ENCODE results near the gene IDNK. TPM values are rescaled to one million over a fixed set of nuclear protein-coding genes. Genes with fewer than 3 reads are reported as not detected.

IDNK gene
- total and polyA plus RNA-seq, 2 experiments from 2014 or later = 10.5 to 11.1 TPM

- Histone ChIP-seq H3K4me2 (no peak overlapping the region), H3K27me3 (no peaks in the 10 kb centered on the region), H2AFZ (no peak overlapping the region), H3K27ac (no peak overlapping the region), H3K9me3 (ENCODE audit: low read depth) (no peaks in the 10 kb centered on the region), H3K4me1 (ENCODE audit: insufficient read depth) (no peaks in the 10 kb centered on the region), H3K79me2 (no peaks in the 10 kb centered on the region), H3K9me2 (replicated peaks; ENCODE audit: insufficient read depth) (no peaks in the 10 kb centered on the region), H3K4me3 (no peak overlapping the region), H3K36me3 (replicated peaks; ENCODE audit: insufficient read depth, low read depth) (no peaks in the 10 kb centered on the region), H4K20me1 (ENCODE audit: insufficient read depth, poor library complexity, severe bottlenecking) (no peaks in the 10 kb centered on the region)
- TF ChIP-seq EZH2phosphoT487 (IDR thresholded peaks at IDR 0.05; ENCODE audit: low read depth, severe bottlenecking, unreplicated experiment) (no peak), EZH2 (IDR thresholded peaks at IDR 0.05; ENCODE audit: borderline replicate concordance) (no peak), CTCF (IDR thresholded peaks at IDR 0.05; ENCODE audit: poor library complexity) (peak; percentile 68)
- 66% methylated on average over 6 of the region's 6 CpGs for WGBS (ENCODE audit: low lambda C conversion rate, missing lambda C conversion rate)
- DNase-seq (ENCODE audit: low spot score) = peak; percentile 76
Measured at GRCh38 chr9:83583151-83584014, 39.6 kb upstream of the IDNK start.

GRCh38 chr9:83584995-83585394 lies 37.9 kb upstream of the IDNK start:
- no peak for TF ChIP-seq CTCF (IDR thresholded peaks at IDR 0.05; ENCODE audit: poor library complexity)
- TF ChIP-seq EZH2phosphoT487 (IDR thresholded peaks at IDR 0.05; ENCODE audit: low read depth, severe bottlenecking, unreplicated experiment) = no peak
- TF ChIP-seq EZH2 (IDR thresholded peaks at IDR 0.05; ENCODE audit: borderline replicate concordance) = no peak
- no peaks in the 10 kb centered on the region for H3K9me3 ChIP-seq (ENCODE audit: low read depth)
- no peaks in the 10 kb centered on the region for H3K9me2 ChIP-seq (replicated peaks; ENCODE audit: insufficient read depth)
- no peaks in the 10 kb centered on the region for H3K36me3 ChIP-seq (replicated peaks; ENCODE audit: insufficient read depth, low read depth)
- H3K4me3 ChIP-seq = no peak overlapping the region
- no peak for DNase-seq (ENCODE audit: low spot score)
- H3K4me1 ChIP-seq (ENCODE audit: insufficient read depth) = no peaks in the 10 kb centered on the region
- no peak overlapping the region for H2AFZ ChIP-seq
- 72% methylated on average over 4 of the region's 4 CpGs for WGBS (ENCODE audit: low lambda C conversion rate, missing lambda C conversion rate)
- no peaks in the 10 kb centered on the region for H4K20me1 ChIP-seq (ENCODE audit: insufficient read depth, poor library complexity, severe bottlenecking)
- H3K79me2 ChIP-seq = no peaks in the 10 kb centered on the region
- no peak overlapping the region for H3K27ac ChIP-seq
- no peaks in the 10 kb centered on the region for H3K27me3 ChIP-seq
- no peak overlapping the region for H3K4me2 ChIP-seq

- Histone ChIP-seq H3K4me3 (no peak overlapping the region), H3K36me3 (replicated peaks; ENCODE audit: insufficient read depth, low read depth) (no peaks in the 10 kb centered on the region), H3K9me2 (replicated peaks; ENCODE audit: insufficient read depth) (no peaks in the 10 kb centered on the region), H3K27me3 (no peaks in the 10 kb centered on the region), H3K4me1 (ENCODE audit: insufficient read depth) (no peaks in the 10 kb centered on the region), H3K9me3 (ENCODE audit: low read depth) (no peaks in the 10 kb centered on the region), H3K4me2 (no peak overlapping the region), H4K20me1 (ENCODE audit: insufficient read depth, poor library complexity, severe bottlenecking) (no peaks in the 10 kb centered on the region), H3K79me2 (no peaks in the 10 kb centered on the region), H2AFZ (no peak overlapping the region), H3K27ac (no peak overlapping the region)
- TF ChIP-seq EZH2 (IDR thresholded peaks at IDR 0.05; ENCODE audit: borderline replicate concordance) (no peak), EZH2phosphoT487 (IDR thresholded peaks at IDR 0.05; ENCODE audit: low read depth, severe bottlenecking, unreplicated experiment) (no peak), CTCF (IDR thresholded peaks at IDR 0.05; ENCODE audit: poor library complexity) (no peak)
- DNase-seq (ENCODE audit: low spot score) = no peak
- WGBS (ENCODE audit: low lambda C conversion rate, missing lambda C conversion rate) = 59% methylated on average over 1 of the region's 1 CpG
Measured at GRCh38 chr9:83588256-83588655, 34.7 kb upstream of the IDNK start.
